ENCODE results near the gene CDC23.
"Not testable (repeated sequence)": the region's sequence is repeated elsewhere in the genome, so short reads cannot be mapped to it uniquely, and the experiment has no call there.

Gene CDC23, protein sequence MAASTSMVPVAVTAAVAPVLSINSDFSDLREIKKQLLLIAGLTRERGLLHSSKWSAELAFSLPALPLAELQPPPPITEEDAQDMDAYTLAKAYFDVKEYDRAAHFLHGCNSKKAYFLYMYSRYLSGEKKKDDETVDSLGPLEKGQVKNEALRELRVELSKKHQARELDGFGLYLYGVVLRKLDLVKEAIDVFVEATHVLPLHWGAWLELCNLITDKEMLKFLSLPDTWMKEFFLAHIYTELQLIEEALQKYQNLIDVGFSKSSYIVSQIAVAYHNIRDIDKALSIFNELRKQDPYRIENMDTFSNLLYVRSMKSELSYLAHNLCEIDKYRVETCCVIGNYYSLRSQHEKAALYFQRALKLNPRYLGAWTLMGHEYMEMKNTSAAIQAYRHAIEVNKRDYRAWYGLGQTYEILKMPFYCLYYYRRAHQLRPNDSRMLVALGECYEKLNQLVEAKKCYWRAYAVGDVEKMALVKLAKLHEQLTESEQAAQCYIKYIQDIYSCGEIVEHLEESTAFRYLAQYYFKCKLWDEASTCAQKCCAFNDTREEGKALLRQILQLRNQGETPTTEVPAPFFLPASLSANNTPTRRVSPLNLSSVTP

DNA sequence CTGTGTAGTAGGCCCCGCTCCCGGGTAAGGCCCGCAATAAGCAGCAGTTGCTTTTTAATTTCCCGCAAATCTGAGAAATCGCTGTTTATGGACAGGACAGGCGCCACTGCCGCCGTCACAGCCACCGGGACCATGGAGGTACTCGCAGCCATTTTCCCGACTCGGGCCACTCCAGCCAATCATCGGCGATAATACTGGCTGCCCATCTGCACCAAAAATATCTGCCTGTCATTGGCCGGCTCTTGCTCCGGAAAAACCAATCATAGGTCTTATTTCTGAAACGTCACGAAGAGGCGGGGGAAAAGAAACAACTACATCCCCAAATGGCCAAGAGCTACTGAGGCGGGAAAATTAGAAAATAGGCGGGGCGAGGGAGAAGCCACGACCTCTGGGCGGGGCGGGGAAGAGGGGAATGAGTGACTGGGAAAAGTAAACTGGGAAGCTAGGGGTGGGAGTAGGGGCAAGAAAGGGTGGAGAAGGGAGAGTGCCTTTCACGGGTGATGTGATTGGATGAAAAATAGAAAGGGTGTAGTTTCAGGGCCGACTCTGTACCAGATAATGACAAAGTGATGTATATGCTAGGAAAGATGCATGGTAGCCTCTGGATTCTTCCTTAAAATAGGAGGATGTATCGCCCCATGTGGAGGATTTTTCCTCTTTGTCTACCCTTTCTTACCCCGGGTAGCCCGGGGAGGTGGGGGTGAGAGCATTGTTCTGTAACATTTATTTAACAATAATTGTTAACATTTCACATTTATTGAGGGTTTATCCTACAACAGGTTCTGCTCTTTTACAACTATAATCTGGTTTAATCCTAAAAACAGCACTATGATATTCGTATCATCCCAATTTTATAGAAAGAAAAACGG is at the start of gene CDC23:
Gene CDC23 (minus strand): TSS at position 163 of the 869 bp plus-strand sequence. CDS start 11 bp downstream, at position 152.
- peak; percentile 66 to 82 for DNase-seq (ENCODE audit: low read depth in 1 of 2, low spot score in 1 of 2)

DNA sequence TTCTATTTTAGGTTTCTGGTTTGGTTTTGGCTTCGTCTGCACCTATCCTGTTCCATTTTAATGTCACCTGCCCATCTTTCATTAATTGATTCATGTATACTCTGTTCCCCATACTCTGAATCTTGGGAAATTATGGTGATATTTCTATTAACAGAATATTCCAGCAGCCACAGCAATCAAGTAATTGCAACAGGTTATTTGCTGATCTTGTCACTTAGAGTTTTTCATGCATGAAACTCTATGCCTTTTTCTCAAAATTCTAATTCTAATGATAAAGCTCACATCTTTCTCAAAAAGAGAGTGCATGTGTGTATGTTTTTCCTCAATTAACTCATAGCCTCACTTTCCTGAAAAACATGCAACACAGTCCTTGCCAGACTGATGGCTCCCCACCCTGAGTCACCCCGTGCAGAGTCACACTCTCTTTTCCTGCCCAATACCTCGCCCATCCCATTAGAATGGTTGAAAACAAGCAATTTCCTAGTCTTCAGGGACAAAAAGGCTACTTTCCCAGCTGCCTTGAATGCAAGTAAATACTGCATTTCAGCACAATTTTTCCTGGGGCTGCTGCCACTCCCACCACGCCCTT is 45.7 kb upstream of the CDC23 start:
- no peak for DNase-seq (ENCODE audit: low read depth in 1 of 2, low spot score in 1 of 2)

DNA sequence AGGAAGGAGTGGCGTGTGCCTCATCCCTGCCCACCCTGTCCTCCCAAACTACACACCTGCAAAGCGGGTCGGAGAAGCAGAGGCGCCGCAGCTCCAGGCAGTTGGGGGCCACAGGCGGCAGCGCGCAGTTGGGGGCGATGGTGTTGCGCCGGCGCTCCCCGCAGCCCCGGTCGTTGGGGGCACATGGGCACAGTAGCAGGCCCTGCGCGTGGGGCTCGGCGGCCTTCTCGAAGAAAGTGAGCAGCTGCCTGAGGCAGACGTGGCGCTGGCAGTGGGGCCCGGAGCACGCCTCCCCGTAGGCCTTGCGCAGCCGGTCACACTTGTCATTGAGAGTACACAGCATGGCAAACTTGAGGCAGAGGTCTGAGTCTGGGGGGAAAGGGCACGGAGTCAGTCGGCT is 44.5 kb upstream of the CDC23 start:
- DNase-seq (ENCODE audit: low read depth in 1 of 2, low spot score in 1 of 2), result no peak

DNA sequence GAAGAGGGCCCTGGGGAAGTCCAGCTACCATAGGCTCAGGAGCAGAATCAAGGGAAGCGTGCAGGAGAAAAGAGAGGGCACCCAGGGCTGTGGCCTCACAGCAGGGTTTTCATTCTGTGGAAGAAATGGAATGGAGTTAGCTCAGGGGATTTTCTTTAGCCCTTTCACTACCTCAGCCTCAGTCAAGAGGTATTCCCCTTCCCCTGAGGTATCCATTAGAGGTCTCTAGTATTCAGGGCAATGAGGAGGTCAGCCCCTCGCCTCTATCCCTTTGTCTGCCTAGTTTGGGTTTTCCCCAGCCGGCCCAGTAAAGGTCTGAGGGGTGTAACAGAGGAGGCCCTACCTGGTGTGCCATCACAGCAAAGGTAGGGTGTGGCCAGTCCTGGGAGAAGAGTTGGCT is 39.8 kb upstream of the CDC23 start:
- no peak for DNase-seq (ENCODE audit: low read depth in 1 of 2, low spot score in 1 of 2)

DNA sequence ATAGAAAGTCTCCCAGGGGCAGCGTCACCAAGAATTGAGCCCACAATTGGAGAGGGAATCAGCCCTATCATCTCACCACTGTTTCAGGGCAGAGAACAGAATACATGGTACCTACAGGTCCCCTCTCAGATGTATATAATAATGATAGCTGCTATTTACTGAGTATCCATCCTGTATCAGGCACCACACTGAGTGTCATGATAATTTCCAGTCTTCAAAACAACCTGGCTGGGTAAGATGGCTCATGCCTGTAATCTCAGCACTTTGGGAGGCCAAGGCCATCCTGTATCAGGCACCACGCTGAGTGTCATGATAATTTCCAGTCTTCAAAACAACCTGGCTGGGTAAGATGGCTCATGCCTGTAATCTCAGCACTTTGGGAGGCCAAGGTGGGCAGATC is 34.7 kb upstream of the CDC23 start:
- not testable (repeated sequence) for DNase-seq (ENCODE audit: low read depth in 1 of 2, low spot score in 1 of 2)

DNA sequence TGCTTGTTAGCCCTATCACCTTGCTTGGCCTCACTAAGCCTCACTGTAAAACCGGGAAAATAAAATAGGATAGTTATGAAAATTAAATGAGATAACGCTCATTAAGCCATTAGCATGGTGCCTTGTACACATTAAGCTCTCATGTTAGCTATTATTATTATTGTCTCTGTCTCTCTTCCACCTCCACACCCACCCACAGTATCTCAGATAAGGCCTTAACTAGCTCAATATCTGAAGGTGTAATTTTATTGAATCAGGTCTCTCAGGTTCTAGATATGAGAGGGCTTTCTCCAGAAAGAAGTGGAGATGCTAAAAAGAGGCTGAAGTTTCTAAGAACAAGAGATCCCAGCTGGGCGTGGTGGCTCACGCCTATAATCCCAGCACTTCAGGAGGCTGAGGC is 33.7 kb upstream of the CDC23 start:
- no peak for DNase-seq (ENCODE audit: low read depth in 1 of 2, low spot score in 1 of 2)

DNA sequence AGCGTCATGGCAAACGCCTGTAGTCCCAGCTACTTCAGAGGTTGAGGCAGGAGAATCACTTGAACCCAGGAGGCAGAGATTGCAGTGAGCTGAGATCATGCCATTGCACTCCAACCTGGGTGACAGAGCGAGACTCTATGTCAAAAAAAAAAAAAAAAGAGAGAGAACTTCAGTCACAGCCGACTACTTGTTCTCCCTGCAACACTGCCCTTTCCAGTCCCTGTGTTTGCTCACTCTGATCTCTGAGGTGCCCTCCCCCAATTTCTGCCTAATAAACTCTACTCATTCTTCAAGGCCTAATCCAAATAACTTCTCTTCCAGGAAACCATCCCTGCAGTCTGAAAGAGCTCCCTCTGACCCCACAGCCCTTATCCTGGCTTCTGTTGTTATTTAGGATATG is 33.2 kb upstream of the CDC23 start:
- no peak for DNase-seq (ENCODE audit: low read depth in 1 of 2, low spot score in 1 of 2)

DNA sequence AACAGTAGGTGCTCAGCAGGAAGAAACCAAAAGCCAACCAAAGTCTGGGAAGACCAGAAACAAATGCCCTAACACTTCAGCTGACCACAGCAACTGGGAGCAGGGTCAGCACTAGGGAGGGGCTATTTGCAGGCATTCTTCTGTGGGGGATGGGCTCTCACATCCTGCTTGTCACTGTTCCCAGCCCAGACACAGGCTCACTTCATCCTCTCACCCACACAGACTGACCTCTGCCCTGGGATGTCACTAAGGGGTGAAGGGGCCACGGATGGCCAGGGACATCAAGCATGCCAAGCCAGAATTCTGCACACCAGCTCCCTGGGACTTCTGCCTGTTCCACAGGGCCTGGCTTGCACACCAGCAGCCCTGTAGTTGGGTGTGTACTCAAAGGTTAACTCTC is 32.6 kb upstream of the CDC23 start:
- DNase-seq (ENCODE audit: low read depth in 1 of 2, low spot score in 1 of 2), result no peak

DNA sequence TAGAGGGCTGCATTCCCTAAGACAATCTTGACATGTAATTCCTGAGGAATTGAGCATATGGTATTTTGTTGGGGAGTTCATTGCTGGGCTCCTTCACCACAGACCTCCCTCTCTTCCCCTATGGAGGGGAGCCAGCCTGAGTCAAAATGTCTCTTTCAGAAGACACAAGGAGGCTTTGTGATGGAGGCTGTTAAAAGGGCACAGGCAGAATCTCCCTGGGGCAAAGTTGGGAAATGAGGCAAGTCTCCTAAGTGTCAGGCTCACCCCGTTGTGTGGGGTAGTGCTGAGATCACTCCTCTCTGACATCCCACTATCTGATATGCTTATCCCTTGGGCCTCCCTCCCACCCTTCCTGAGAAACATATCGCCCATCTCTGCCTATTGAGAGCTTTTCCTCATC is 30.7 kb upstream of the CDC23 start:
- no peak for DNase-seq (ENCODE audit: low read depth in 1 of 2, low spot score in 1 of 2)

DNA sequence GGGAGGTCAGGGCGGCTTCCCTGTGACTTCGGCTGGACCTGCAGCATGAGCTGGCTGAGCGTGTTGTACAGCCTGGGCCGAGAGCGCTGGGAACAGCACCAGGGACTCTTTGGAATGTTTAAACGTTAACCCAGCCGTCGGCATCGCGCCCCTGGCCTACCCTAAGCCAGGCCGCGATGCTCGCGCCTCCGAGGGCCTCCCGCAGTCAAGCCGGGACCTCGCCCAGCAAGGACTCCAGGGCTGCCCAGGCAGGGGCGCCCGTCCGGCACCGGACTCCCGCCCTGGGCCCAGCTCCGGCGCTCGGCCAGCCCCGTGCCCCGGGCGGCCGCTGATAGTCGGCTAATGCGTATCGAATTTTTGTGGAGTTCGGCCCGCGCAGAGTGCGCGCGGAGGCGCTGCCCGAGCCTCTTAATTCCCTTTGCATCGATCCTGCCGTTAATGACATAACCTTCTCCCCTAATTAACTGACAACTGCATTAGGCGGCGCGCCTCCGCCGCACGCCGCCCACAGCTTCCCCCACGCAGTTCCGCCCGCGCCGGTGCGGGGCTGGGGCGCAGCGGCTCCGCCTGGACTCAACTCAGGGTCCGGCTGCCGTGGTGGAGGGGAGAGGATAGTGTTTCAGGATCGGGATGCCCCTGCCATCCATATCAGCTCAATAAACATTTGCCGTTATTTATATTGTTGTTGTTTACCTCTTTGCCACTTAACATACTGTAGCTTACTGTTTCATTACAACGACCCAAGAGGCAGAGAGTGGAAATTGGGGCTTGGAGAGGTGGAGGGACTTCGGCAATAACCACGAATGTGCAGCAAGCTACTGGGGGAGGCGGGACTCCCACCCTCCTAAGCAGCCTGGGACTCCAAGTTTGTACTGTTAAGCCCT is 28.8 kb upstream of the CDC23 start:
- DNase-seq (ENCODE audit: low read depth in 1 of 2, low spot score in 1 of 2), result no peak

DNA sequence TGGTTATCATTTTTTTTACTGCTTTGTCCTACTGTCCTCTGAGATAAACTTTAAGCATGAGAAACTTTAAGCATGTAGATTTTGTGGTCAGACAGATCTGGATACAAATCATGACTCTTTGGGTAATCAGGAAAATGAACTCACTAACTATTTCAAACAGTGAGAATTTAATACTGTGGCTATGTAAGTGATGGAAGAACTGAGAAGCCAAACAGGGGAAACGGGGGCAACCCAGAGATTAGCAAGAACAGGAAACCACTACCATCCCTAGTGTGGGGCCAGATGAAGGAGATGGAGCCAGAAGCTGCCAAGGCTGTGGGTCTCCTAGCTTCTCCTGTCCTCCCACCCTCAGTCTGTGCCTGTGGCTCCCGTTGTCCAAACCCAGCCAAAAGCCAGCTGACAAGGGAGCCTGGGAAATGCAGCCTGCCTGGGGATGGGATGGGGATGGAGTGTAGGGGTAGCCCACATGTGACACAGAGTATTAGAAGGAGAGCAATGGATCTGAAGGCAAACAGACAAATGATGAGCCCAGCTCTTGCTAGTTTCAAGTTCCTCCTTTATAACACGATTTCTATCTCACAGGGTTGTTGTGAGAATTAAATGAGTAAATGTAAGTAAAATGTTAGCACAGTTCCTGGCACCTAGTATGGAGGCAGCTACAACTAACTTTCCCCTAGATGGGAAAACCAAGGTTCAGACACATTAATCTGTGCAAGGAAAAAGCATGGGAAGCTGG is 27.7 kb upstream of the CDC23 start:
- DNase-seq (ENCODE audit: low read depth in 1 of 2, low spot score in 1 of 2), result no peak

DNA sequence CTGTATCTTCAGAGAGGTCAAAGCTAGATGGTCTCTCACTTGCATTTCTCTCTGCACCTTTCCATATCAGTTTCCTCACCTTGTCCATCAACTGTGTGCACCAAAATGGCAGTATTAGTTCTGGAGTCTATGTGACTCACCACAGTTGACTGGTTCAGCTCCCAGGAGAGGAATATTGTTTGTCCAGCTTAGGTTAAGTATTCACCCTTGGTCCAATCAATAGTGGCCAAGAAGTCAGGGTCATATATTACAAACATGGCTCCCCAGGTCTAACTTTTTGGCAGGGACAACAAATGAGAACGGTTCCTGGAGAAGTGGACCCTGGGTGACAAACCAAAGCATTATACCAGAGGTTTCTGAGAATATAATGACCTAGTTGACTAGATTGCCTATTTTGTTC is 24.9 kb upstream of the CDC23 start:
- no peak for DNase-seq (ENCODE audit: low read depth in 1 of 2, low spot score in 1 of 2)

DNA sequence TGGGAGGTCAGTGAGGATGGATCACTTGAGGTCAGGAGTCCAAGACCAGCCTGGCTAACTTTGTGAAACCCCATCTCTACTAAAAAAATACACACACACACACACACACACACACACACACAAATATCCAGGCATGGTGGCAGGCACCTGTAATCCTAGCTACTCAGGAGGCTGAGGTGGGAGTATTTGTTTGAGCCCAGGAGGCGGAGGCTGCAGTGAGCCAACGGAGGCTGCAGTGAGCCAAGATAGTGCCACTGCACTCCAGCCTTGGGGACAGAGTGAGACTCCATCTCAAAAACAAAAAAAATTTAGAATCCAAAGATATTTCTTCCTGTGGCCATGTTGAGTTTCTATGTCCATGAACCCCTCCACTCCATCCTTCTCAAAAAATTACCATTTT is 21.5 kb upstream of the CDC23 start:
- no peak for DNase-seq (ENCODE audit: low read depth in 1 of 2, low spot score in 1 of 2)

DNA sequence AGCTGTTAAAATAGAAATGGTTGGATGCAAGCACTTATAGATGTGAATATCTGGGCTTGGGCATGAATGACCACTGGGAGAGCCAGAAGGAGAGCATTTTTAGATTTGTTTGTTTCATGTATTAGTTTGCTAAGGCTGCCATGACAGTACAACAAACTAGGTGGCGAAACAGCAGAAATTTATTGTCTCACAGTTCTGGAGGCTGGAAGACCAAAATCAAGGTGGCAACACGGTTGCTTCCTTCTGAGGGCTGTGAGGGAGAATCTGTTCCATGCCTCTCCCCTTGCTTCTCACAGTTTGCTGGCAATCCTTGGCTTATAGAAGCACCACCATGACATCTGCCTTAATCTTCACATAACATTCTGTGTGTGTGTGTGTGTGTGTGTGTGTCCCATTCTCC is 20.2 kb upstream of the CDC23 start:
- no peak for DNase-seq (ENCODE audit: low read depth in 1 of 2, low spot score in 1 of 2)

DNA sequence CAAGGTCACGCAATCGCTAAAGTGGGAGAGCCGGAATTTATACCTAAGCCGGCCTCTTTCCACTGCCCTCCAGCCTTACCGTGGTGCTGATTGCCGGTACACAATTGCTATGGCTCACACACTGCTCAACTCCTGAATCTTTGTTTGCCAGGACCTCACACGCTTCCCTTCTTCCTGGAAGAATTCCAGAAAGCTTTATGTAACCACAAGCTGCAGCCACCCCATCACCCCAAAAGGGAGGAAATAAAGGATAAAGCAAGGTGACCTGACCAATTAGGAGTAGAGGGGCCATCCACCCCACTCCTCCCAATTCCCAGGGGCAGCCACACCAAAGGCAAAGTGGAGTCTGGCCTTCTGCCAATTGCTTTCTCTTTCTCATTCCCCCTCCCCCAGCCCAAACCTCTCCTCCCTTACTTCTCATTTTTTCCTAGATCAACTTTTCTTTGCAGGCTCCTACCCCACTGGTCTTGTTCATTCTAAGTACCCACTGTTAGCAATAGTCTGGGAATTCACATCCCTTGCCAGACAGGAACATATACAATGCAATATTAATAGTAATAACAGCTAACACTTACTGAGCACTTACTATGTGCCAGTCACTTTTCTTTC is 18.0 kb upstream of the CDC23 start:
- DNase-seq (ENCODE audit: low read depth in 1 of 2, low spot score in 1 of 2), result no peak

DNA sequence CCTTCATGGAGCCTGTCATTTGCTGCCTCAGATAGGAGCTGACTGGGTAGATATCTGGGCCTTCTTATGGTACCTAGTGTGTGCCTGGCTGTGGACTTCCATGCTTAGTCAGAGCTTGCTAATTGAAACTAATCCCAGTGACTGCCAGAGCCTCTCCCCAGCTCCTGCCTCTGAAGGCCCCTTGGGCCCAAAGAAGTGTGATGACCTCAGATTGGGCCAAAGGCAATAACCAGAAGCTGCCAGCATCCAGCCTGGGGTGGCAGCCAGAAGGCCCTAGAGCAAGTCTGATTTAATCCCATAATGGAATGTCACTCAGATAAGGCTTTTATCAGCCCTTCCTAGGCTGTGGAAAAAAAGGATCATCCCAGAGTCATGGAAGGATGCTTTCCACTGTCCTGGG is 17.1 kb upstream of the CDC23 start:
- no peak for DNase-seq (ENCODE audit: low read depth in 1 of 2, low spot score in 1 of 2)

DNA sequence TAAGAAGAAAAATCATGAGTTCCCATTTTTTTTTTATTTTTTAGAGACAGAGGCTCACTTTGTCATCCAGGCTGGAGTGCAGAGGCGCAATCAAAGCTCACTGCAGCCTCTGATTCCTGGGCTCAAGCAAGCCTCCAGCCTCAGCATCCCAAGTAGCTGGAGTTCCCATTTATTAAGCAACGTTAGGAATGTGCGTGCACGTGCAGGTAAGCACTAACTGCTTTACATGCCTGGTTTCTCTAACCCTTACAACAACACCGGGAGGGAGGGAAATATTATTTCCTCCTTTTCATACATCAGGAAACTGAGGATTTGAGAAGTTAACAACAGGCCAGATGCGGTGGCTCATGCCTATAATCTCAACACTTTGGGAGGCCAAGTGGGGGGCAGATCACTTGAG is 16.3 kb upstream of the CDC23 start:
- DNase-seq (ENCODE audit: low read depth in 1 of 2, low spot score in 1 of 2), result no peak

DNA sequence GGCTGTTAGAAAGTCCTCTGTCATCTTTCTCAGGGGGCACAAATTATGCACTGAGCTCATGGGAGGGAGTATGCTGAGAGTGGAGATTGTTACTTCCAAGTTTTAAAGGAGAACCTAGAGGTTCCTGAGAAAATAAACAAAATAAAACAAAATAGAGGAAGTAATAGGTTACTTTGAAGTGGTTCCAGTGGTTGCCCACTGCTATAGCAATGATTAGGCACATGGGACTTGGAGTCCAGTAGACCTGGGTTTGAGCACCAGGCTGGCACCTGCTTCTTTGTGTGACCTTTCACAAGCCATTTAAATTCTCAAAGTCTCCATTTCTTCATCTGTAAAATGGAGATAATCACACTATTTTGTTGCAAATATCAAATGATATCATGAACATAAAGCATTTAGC is 13.8 kb upstream of the CDC23 start:
- DNase-seq (ENCODE audit: low read depth in 1 of 2, low spot score in 1 of 2), result no peak

DNA sequence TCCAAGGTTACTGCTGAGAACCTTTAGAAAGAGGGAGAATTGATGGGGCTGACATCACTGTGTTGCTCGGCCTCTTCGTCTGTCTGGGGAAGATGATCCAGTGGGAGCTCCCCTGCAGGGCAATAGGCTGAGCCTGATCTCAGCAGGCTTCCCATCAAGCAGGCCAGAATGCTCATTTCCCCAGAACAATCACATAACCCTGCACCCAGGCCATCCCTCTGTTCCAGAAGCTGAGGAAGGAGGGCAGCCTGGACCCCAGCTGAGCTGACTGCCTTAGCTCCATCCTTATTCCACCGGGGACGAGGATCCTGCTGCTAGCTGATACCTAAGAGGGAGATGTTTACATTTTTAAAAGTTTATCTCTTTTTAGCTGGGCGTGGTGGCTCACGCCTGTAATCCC is 11.6 kb upstream of the CDC23 start:
- no peak for DNase-seq (ENCODE audit: low read depth in 1 of 2, low spot score in 1 of 2)

DNA sequence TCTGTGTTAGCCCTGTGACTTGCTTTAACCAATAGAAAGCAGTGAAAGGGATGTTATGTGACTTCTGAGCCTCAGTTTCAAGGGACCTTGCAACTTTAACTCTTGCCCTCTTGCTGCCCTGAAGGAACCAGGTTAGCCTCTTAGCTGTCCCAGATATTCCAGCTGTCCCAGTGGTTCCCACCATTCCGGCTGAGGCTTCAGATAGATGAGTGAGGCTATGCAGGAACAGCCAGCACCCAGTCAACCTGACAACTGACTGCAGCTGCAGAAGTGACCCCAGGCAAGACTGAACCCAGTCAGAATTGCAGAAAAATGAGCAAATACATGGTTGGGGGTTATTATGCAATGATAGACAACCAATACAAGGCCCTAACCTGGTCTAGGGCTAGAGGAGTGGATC is 10.4 kb upstream of the CDC23 start:
- DNase-seq (ENCODE audit: low read depth in 1 of 2, low spot score in 1 of 2), result no peak

Data from activated T-helper 1 cell treated with anti-CD3 and anti-CD28 coated beads, Interleukin-2, amount 50 U/mL, for 16 hours (primary cell).